SH-SY5Y (cell line): ENCODE data around the gene MGAT5.

ENCODE experiments used
- GATA2 ChIP-seq: IDR thresholded peaks from 2 replicates; pipeline ENCODE4 v1.6.1; 2011; ENCODE audit warnings: mild to moderate bottlenecking, low read depth, low read length
- GATA3 ChIP-seq: IDR thresholded peaks from 2 replicates; pipeline ENCODE4 v1.6.1; 2011; ENCODE audit warnings: low read depth, mild to moderate bottlenecking, low read length, moderate library complexity

DNA sequence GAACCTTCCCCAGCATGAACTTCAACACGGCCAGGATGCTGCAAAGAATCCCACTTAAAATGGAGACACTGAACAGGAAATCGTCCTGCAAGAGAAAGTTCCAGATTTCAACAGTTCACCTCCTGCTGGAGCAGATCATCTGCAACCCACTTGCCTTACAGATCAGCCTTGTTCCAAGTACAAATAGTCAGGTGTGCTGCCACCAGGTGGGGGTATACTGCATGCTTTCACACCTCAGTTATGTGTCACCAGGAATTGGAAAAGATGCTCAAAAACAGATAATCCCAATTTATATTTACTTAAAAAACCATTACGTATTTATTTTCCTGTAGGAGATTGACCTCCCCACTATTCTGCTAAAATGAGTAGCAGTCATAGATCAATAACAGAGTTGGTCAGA is 212.3 kb downstream of the MGAT5 start:
- no peak for TF ChIP-seq GATA3
- TF ChIP-seq GATA2: no peak
